ENCODE results near the gene EFNA5. TPM values are rescaled to one million over a fixed set of nuclear protein-coding genes. Genes with fewer than 3 reads are reported as not detected.

EFNA5 gene
- total RNA-seq, 1 experiment from 2014 or later: 0.22 TPM

- CTCF ChIA-PET: no interaction called here
- Histone ChIP-seq H3K9ac (ENCODE audit: low read length) (no peak overlapping the region), H3K4me3 (replicated peaks in 1 of 2; ENCODE audit: low read depth in 1 of 2, low read length in 2 of 2) (no peak overlapping the region), H3K9me2 (ENCODE audit: insufficient read depth) (no peaks in the 10 kb centered on the region; the same call in 1 of the 2 replicates), H3K27me3 (ENCODE audit: insufficient read depth, low read length) (no peaks in the 10 kb centered on the region), H4K20me1 (ENCODE audit: insufficient read depth) (no peaks in the 10 kb centered on the region), H3K79me2 (ENCODE audit: insufficient read depth, low read length) (no peaks in the 10 kb centered on the region), H3K4me2 (ENCODE audit: low read length) (no peak overlapping the region), H3K27ac (ENCODE audit: low read depth, low read length) (no peak overlapping the region), H3K36me3 (ENCODE audit: control insufficient read depth in 1 of 2, insufficient read depth in 2 of 2, low read length in 2 of 2) (no peaks in the 10 kb centered on the region), H3K9me3 (ENCODE audit: control insufficient read depth in 1 of 2, insufficient read depth in 1 of 2, low read depth in 1 of 2, low read length in 2 of 2) (no peaks in the 10 kb centered on the region), H2AFZ (ENCODE audit: low read depth, low read length, poor library complexity, severe bottlenecking) (no peak overlapping the region), H3K4me1 (ENCODE audit: control insufficient read depth in 1 of 2, insufficient read depth in 2 of 2, low read length in 2 of 2) (no peaks in the 10 kb centered on the region)
- RAD21 ChIA-PET (ENCODE audit: low non-redundant PET in 1 of 2, low total read pairs in 2 of 2, uncharacterized antibody in 2 of 2, unreplicated experiment in 2 of 2): no interaction called here
- TF ChIP-seq EZH2 (IDR thresholded peaks at IDR 0.05) (no peak), RAD21 (IDR thresholded peaks at IDR 0.05; ENCODE audit: low read depth) (no peak), FOSL1 (IDR thresholded peaks at IDR 0.05; ENCODE audit: low read depth) (no peak), TCF7L2 (IDR thresholded peaks at IDR 0.05; ENCODE audit: borderline replicate concordance, extremely low read depth, insufficient read depth, insufficient read length) (no peak), POLR2AphosphoS5 (IDR thresholded peaks at IDR 0.05; ENCODE audit: low read depth, low read length) (no peak), EGR1 (IDR thresholded peaks at IDR 0.05; ENCODE audit: low read depth) (no peak), SIN3A (IDR thresholded peaks at IDR 0.05; ENCODE audit: low read depth) (no peak), ZNF274 (IDR thresholded peaks at IDR 0.05; ENCODE audit: low read depth, low read length) (no peak)
- intact Hi-C loops (cut with micrococcal nuclease): no loop called here
- no TSS peak for BruUV-seq (replicated peaks)
- DNase-seq (ENCODE audit: low read depth, low spot score) (no peak), ATAC-seq (no peak)
- POLR2A ChIA-PET: no interaction called here
Measured at GRCh38 chr5:107680799-107681198, 10.1 kb upstream of the EFNA5 start.

- Histone ChIP-seq H3K4me2 (ENCODE audit: low read length) (no peak overlapping the region), H3K4me3 (replicated peaks in 1 of 2; ENCODE audit: low read depth in 1 of 2, low read length in 2 of 2) (no peak overlapping the region), H4K20me1 (ENCODE audit: insufficient read depth) (no peaks in the 10 kb centered on the region), H3K9ac (ENCODE audit: low read length) (no peak overlapping the region), H3K27me3 (ENCODE audit: insufficient read depth, low read length) (no peaks in the 10 kb centered on the region), H3K9me3 (ENCODE audit: control insufficient read depth in 1 of 2, insufficient read depth in 1 of 2, low read depth in 1 of 2, low read length in 2 of 2) (no peaks in the 10 kb centered on the region), H3K4me1 (ENCODE audit: control insufficient read depth in 1 of 2, insufficient read depth in 2 of 2, low read length in 2 of 2) (no peaks in the 10 kb centered on the region), H2AFZ (ENCODE audit: low read depth, low read length, poor library complexity, severe bottlenecking) (no peak overlapping the region), H3K36me3 (ENCODE audit: control insufficient read depth in 1 of 2, insufficient read depth in 2 of 2, low read length in 2 of 2) (no peaks in the 10 kb centered on the region), H3K27ac (ENCODE audit: low read depth, low read length) (no peak overlapping the region), H3K9me2 (ENCODE audit: insufficient read depth) (no peaks in the 10 kb centered on the region; the same call in 1 of the 2 replicates), H3K79me2 (ENCODE audit: insufficient read depth, low read length) (no peaks in the 10 kb centered on the region)
- BruUV-seq (replicated peaks): no TSS peak
- intact Hi-C loops (cut with micrococcal nuclease): no loop called here
- ChIA-PET RAD21 (ENCODE audit: low non-redundant PET in 1 of 2, low total read pairs in 2 of 2, uncharacterized antibody in 2 of 2, unreplicated experiment in 2 of 2) (no interaction called here), CTCF (no interaction called here), POLR2A (no interaction called here)
- no peak for DNase-seq (ENCODE audit: low read depth, low spot score)
- no peak for ATAC-seq
- TF ChIP-seq SIN3A (IDR thresholded peaks at IDR 0.05; ENCODE audit: low read depth): no peak
- TF ChIP-seq ZFX (IDR thresholded peaks at IDR 0.05): no peak
- TF ChIP-seq ZNF274 (IDR thresholded peaks at IDR 0.05; ENCODE audit: low read depth, low read length): no peak
- TF ChIP-seq TCF7L2 (IDR thresholded peaks at IDR 0.05; ENCODE audit: borderline replicate concordance, extremely low read depth, insufficient read depth, insufficient read length): no peak
- TF ChIP-seq CEBPB (IDR thresholded peaks at IDR 0.05; ENCODE audit: low read depth): no peak
- no peak for TF ChIP-seq FOSL1 (IDR thresholded peaks at IDR 0.05; ENCODE audit: low read depth)
- no peak for TF ChIP-seq ZBTB33 (IDR thresholded peaks at IDR 0.05; ENCODE audit: extremely low read depth, insufficient replicate concordance, low read length)
- no peak for TF ChIP-seq CTCF (IDR thresholded peaks at IDR 0.05 in 2 of 3, conservative IDR thresholded peaks at IDR 0.05 in 1 of 3; ENCODE audit: borderline replicate concordance in 1 of 3, insufficient read depth in 1 of 3, low read depth in 2 of 3, low read length in 2 of 3)
- TF ChIP-seq POLR2AphosphoS5 (IDR thresholded peaks at IDR 0.05; ENCODE audit: low read depth, low read length): no peak
Measured at GRCh38 chr5:107680099-107680498, 9.4 kb upstream of the EFNA5 start.
